GM19238 (cell line): Measurements from ENCODE around the gene SRP72.
"Not testable (repeated sequence)": the region's sequence is repeated elsewhere in the genome, so short reads cannot be mapped to it uniquely, and the experiment has no call there.

Experiments
- DNase-seq: peaks from one replicate; pipeline ENCODE4 v3.0.0; 2011; ENCODE audit warnings: low spot score; ENCODE audit not compliant: insufficient read length

The SRP72 gene

GRCh38 chr4:56467284-56468096 is at the start of gene SRP72:
TSS of gene SRP72 (plus strand) at chr4:56467617. CDS start at chr4:56467636, 19 bp downstream.
- peak; percentile 75 for DNase-seq

GRCh38 chr4:56424176-56424575 is 43.2 kb upstream of the SRP72 start:
- DNase-seq: no peak

GRCh38 chr4:56424697-56425514 is 42.5 kb upstream of the SRP72 start:
- no peak for DNase-seq

- no peak for DNase-seq
These were observed 41.9 kb upstream of the SRP72 start for GRCh38 chr4:56425518-56425917.

GRCh38 chr4:56426273-56426672 is 41.1 kb upstream of the SRP72 start:
- no peak for DNase-seq

- no peak for DNase-seq
These were observed 40.2 kb upstream of the SRP72 start for GRCh38 chr4:56427179-56427578.

- no peak for DNase-seq
These were observed 37.2 kb upstream of the SRP72 start for GRCh38 chr4:56430203-56430602.

- DNase-seq: no peak
These were observed 34.1 kb upstream of the SRP72 start for GRCh38 chr4:56433280-56433679.

GRCh38 chr4:56434599-56435139 is 32.7 kb upstream of the SRP72 start:
- DNase-seq: no peak

- DNase-seq: peak; percentile 86
These were observed 32.1 kb upstream of the SRP72 start, which contains the start of gene PPAT for GRCh38 chr4:56435140-56435926. TSS of gene PPAT (minus strand) at chr4:56435615. CDS start at chr4:56435477, 138 bp downstream.

- no peak for DNase-seq
These were observed 28.7 kb upstream of the SRP72 start for GRCh38 chr4:56438766-56439165.

GRCh38 chr4:56440983-56441382 is 26.4 kb upstream of the SRP72 start:
- DNase-seq: no peak

GRCh38 chr4:56444719-56445118 is 22.7 kb upstream of the SRP72 start:
- no peak for DNase-seq

- DNase-seq: no peak
These were observed 21.7 kb upstream of the SRP72 start for GRCh38 chr4:56445699-56446098.

- no peak for DNase-seq
These were observed 19.1 kb upstream of the SRP72 start for GRCh38 chr4:56448301-56448700.

- not testable (repeated sequence) for DNase-seq
These were observed 17.9 kb upstream of the SRP72 start for GRCh38 chr4:56449475-56449874.

GRCh38 chr4:56450342-56450741 is 17.1 kb upstream of the SRP72 start:
- no peak for DNase-seq

GRCh38 chr4:56460085-56460484 is 7.3 kb upstream of the SRP72 start:
- no peak for DNase-seq

GRCh38 chr4:56462157-56462556 is 5.3 kb upstream of the SRP72 start:
- no peak for DNase-seq

GRCh38 chr4:56463711-56464110 is 3.7 kb upstream of the SRP72 start:
- DNase-seq: no peak

GRCh38 chr4:56464581-56464980 is 2.8 kb upstream of the SRP72 start:
- no peak for DNase-seq
